Panc1 (cell line): Measurements from ENCODE around the gene MUCL3.

Experiments
- CTCF ChIP-seq: fragments of 450-650 bp; IDR thresholded peaks from 2 replicates; pipeline ENCODE4 v1.5.1; 2017; ENCODE audit warnings: mild to moderate bottlenecking
- POLR2AphosphoS5 ChIP-seq: IDR thresholded peaks from 2 replicates; pipeline ENCODE4 v1.6.1; 2012; ENCODE audit warnings: mild to moderate bottlenecking, low read depth, low read length, moderate library complexity
- REST ChIP-seq, 2 experiments: IDR thresholded peaks; 2 replicates each; pipeline ENCODE4 v1.6.1; 2011 to 2012; ENCODE audit warnings: low read depth in 2 of 2, control low read depth in 1 of 2, low read length in 1 of 2, mild to moderate bottlenecking in 1 of 2, moderate library complexity in 1 of 2; ENCODE audit not compliant: insufficient read depth in 1 of 2
- TCF7L2 ChIP-seq: IDR thresholded peaks from 2 replicates; pipeline ENCODE4 v1.6.1; 2011; ENCODE audit warnings: mild to moderate bottlenecking, low read depth, low read length, inconsistent platforms

- TF ChIP-seq CTCF (no peak), POLR2AphosphoS5 (no peak), REST (IDR thresholded peaks at IDR 0.05; ENCODE audit: insufficient read depth in 1 of 2, low read depth in 2 of 2, low read length in 1 of 2) (no peak), TCF7L2 (no peak)
These were observed 45.4 kb upstream of the MUCL3 start for GRCh38 chr6:30895343-30895742.
